Fibroblast of mammary gland (primary cell): ENCODE results near the gene DDAH2.

Experiments used
- DNase-seq: peaks from one replicate; pipeline ENCODE4 v3.0.0-alpha.2; 2010; ENCODE audit warnings: low read depth
- H3K4me3 ChIP-seq: 2 replicates; pipeline ENCODE4 v1.5.1; 2011; ENCODE audit warnings: low read depth, mild to moderate bottlenecking, low read length, moderate library complexity; ENCODE audit not compliant: control insufficient read depth
- CTCF ChIP-seq: conservative IDR thresholded peaks from 2 replicates; pipeline ENCODE4 v1.5.1; 2011; ENCODE audit warnings: low read depth, low read length, inconsistent platforms; ENCODE audit not compliant: control insufficient read depth, insufficient read depth

Gene DDAH2

GRCh38 chr6:31761343-31761742 lies 32.2 kb upstream of the DDAH2 start:
- DNase-seq = no peak
- no peak overlapping the region for H3K4me3 ChIP-seq
- no peak for TF ChIP-seq CTCF

DNA sequence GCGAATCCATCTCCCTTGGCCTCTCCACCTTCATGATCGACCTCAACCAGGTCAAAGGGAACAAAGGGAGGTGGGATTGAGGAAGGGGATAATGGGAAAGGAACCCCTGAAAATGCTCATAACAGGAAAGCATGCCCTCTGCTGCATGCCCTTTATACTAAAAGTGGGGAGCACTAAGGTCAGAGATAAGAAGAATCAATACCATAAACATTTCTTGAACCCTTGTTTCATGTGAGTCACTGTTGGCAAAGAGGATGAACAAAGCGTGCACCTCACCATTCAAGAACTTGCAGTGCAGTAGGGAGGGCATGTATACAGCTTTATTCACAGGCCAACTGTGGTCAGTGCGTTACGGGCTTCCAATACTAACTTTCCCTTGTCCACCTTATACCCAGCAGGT lies 31.7 kb upstream of the DDAH2 start:
- TF ChIP-seq CTCF = no peak
- no peak for DNase-seq
- no peak overlapping the region for H3K4me3 ChIP-seq

GRCh38 chr6:31758281-31758680 lies 29.2 kb upstream of the DDAH2 start:
- no peak for TF ChIP-seq CTCF
- H3K4me3 ChIP-seq = no peak overlapping the region
- no peak for DNase-seq

- peak; percentile 91 for DNase-seq
These were observed 23.7 kb upstream of the DDAH2 start for GRCh38 chr6:31752739-31753319.

GRCh38 chr6:31750411-31751022 lies 21.4 kb upstream of the DDAH2 start:
- TF ChIP-seq CTCF = no peak
- no peak overlapping the region for H3K4me3 ChIP-seq
- DNase-seq = no peak

More at GRCh38 chr6:31752739-31753319, 23.7 kb upstream of the DDAH2 start:
- no peak for TF ChIP-seq CTCF
- no peak overlapping the region for H3K4me3 ChIP-seq

GRCh38 chr6:31749301-31750036 lies 20.4 kb upstream of the DDAH2 start:
- no peak for DNase-seq
- H3K4me3 ChIP-seq = no peak overlapping the region
- no peak for TF ChIP-seq CTCF

- no peak for TF ChIP-seq CTCF
- no peak for DNase-seq
- H3K4me3 ChIP-seq = no peak overlapping the region
These were observed 15.3 kb upstream of the DDAH2 start for GRCh38 chr6:31744422-31744821.
